ENCODE measurements around the gene SLC22A23. TPM values are rescaled to one million over a fixed set of nuclear protein-coding genes. Genes with fewer than 3 reads are reported as not detected.

The SLC22A23 gene
- total RNA-seq, 2 donors from 2014 or later = 53.1 to 129 TPM

DNA sequence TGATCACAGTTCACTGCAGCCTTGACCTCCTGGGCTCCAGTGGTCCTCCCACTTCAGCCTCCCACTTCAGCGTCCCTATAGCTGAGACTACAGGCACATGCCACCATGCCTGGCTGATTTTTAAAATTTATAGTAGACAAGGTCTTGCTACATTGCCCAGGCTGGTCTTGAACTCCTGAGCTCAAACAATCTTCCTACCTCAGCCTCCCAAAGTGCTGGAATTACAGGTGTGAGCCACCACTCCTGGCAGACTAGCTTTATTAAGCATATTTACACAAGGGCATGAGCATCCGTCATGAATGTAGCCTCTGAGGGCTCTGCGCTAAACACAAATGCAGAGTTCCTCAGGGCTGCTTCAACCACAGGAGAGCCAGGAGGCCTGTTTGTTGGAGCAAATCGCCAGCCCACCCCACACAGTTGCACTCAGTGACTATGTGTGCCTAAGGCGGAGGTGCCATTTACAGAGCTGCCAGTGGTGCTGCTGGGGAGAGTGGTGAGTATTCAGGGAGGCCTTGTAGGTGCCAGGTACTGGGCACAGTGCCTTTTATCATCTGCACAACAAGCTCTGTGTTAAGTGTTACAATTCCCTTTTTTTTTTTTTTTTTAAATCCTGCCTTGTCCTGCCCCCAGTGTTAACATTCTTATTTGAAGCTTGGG is 119.9 kb downstream of the SLC22A23 start:
- no peaks in the 10 kb centered on the region for H3K9me3 ChIP-seq
- no peak overlapping the region for H3K4me3 ChIP-seq
- peaks cover 3% of the 10 kb centered on the region for H3K4me1 ChIP-seq (replicated peaks)
- 89% methylated on average over 5 of the region's 5 CpGs for WGBS
- no peaks in the 10 kb centered on the region for H3K36me3 ChIP-seq
- intact Hi-C loops (cut with DNase I) = no loop called here
- TF ChIP-seq, protein P1, sequence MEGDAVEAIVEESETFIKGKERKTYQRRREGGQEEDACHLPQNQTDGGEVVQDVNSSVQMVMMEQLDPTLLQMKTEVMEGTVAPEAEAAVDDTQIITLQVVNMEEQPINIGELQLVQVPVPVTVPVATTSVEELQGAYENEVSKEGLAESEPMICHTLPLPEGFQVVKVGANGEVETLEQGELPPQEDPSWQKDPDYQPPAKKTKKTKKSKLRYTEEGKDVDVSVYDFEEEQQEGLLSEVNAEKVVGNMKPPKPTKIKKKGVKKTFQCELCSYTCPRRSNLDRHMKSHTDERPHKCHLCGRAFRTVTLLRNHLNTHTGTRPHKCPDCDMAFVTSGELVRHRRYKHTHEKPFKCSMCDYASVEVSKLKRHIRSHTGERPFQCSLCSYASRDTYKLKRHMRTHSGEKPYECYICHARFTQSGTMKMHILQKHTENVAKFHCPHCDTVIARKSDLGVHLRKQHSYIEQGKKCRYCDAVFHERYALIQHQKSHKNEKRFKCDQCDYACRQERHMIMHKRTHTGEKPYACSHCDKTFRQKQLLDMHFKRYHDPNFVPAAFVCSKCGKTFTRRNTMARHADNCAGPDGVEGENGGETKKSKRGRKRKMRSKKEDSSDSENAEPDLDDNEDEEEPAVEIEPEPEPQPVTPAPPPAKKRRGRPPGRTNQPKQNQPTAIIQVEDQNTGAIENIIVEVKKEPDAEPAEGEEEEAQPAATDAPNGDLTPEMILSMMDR (IDR thresholded peaks at IDR 0.05) = no peak
- TF ChIP-seq POLR2A (IDR thresholded peaks at IDR 0.05) (no peak), POLR2AphosphoS5 (IDR thresholded peaks at IDR 0.05) (no peak)
- no peak for DNase-seq (ENCODE audit: low spot score)
- H3K27me3 ChIP-seq (replicated peaks; ENCODE audit: insufficient read depth) = no peaks in the 10 kb centered on the region
- H3K27ac ChIP-seq = no peak overlapping the region

DNA sequence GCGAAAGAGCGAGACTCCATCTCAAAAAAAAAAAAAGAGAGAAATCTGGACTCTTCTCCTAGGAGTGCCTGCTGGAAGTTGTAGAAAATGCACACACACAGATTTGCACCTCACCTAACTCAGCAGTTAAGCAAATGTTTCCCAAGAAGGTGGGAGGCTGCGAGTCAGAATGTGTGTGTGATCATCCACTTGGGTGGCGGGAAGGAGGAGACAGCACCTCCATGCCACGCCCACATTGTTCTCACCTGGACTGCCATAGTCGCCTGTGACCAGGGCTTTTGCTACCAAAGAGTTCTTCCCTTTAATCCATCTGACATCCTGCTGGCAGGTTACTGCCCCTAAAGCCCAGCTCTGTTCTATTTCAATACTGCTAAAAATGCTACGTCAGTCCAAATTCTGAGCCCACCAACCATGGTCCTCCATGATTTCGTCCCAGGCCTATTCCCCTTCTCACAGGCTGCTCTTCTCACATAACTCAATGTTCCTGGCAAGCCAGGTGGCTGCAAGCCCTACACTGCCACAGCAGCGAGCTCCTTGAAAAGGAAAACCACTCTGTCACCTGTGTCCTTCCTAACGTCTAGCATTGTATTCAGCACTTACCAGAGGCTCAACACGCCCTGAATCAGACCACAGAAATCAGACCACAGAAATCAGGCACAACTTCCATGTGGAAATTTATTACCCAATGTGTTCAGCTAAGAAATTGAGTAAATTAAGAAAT is 120.6 kb downstream of the SLC22A23 start:
- no peak overlapping the region for H3K27ac ChIP-seq
- DNase-seq (ENCODE audit: low spot score) = no peak
- no peak overlapping the region for H3K4me3 ChIP-seq

DNA sequence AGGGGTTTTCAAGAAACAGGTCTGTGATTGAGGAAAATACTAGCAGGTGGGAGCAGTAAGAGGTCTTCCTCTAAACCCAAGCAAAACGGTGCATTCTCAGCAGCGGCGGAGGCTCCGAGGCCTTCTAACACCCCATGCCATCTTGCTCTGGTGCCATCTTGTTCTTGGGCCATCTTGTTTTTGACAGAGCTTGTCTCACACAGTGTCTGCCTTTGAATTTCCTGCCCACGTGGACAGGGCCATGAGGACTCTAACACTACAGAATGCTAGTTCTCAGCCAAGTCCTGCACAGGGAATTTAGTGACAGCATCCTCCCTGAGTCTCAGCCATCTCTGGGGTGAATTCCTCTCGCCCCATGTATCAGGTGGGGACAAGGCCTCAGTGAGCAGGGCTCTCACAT is 121.7 kb downstream of the SLC22A23 start:
- DNase-seq (ENCODE audit: low spot score) = no peak
- no peaks in the 10 kb centered on the region for H3K36me3 ChIP-seq
- H3K27ac ChIP-seq = no peak overlapping the region
- no peaks in the 10 kb centered on the region for H3K9me3 ChIP-seq
- intact Hi-C loops (cut with DNase I) = no loop called here
- TF ChIP-seq POLR2A (IDR thresholded peaks at IDR 0.05) (no peak), POLR2AphosphoS5 (IDR thresholded peaks at IDR 0.05) (no peak)
- TF ChIP-seq, protein P1 (IDR thresholded peaks at IDR 0.05) = no peak
- H3K4me3 ChIP-seq = no peak overlapping the region
- WGBS = 96% methylated on average over 6 of the region's 6 CpGs
- peaks cover 3% of the 10 kb centered on the region for H3K4me1 ChIP-seq (replicated peaks)
- H3K27me3 ChIP-seq (replicated peaks; ENCODE audit: insufficient read depth) = no peaks in the 10 kb centered on the region

More for the DNA sequence above, 120.6 kb downstream of the SLC22A23 start:
- no peaks in the 10 kb centered on the region for H3K27me3 ChIP-seq (replicated peaks; ENCODE audit: insufficient read depth)
- H3K9me3 ChIP-seq = no peaks in the 10 kb centered on the region
- H3K36me3 ChIP-seq = no peaks in the 10 kb centered on the region
- intact Hi-C loops (cut with DNase I) = no loop called here
- 93% methylated on average over 11 of the region's 11 CpGs for WGBS
- H3K4me1 ChIP-seq (replicated peaks) = peaks cover 3% of the 10 kb centered on the region
- no peak for TF ChIP-seq POLR2AphosphoS5 (IDR thresholded peaks at IDR 0.05)
- TF ChIP-seq, protein P1 (IDR thresholded peaks at IDR 0.05) = no peak
- TF ChIP-seq POLR2A (IDR thresholded peaks at IDR 0.05) = no peak

DNA sequence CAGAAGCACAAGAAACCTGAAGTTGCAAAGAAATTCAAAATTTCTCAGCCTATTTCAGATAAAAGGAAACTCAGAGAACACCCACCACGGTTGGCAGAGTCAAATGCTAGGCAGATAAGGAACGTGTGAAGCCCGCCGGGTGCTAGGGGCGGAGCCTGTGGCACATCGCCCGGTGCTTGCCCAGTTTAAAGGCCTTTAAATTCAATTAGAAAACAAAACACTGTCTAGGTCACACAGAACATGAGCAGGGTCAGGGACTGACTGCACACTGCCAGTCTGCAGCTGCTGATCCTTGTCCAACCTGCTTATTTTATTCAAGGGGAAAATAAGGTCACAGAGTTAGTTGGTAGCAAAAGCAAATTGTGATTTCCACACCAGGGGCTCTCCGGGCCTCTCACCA is 122.3 kb downstream of the SLC22A23 start:
- no peaks in the 10 kb centered on the region for H3K9me3 ChIP-seq
- TF ChIP-seq POLR2AphosphoS5 (IDR thresholded peaks at IDR 0.05) (peak; percentile 32), POLR2A (IDR thresholded peaks at IDR 0.05) (no peak)
- peak; percentile 46 for DNase-seq (ENCODE audit: low spot score)
- H3K4me3 ChIP-seq = no peak overlapping the region
- H3K4me1 ChIP-seq (replicated peaks) = peaks cover 3% of the 10 kb centered on the region
- H3K27ac ChIP-seq = no peak overlapping the region
- intact Hi-C loops (cut with DNase I) = no loop called here
- H3K27me3 ChIP-seq (replicated peaks; ENCODE audit: insufficient read depth) = no peaks in the 10 kb centered on the region
- no peaks in the 10 kb centered on the region for H3K36me3 ChIP-seq
- WGBS = 19% methylated on average over 8 of the region's 8 CpGs

DNA sequence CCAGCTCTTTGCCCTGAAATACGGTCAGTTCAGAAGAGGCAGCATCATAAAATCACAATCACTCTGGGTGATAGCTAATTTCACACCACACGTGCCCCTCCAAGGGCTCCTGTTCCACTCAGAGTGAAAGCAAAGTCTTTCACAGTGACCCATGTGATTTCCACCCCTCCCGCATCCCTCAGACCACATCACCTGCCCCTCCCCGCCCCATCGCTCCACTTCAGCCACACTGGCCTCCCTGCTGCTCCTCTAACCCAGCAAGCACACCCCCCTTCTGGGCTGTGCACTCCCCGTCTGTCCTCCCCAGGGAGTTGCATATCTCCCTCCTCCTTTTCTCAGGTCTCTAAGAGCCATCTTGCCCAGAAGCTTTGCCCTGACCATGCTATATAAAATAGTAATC is 123.6 kb downstream of the SLC22A23 start:
- DNase-seq (ENCODE audit: low spot score) = no peak
- intact Hi-C loops (cut with DNase I) = no loop called here

More for the DNA sequence above, 123.6 kb downstream of the SLC22A23 start:
- WGBS = 94% methylated on average over 6 of the region's 6 CpGs
- Histone ChIP-seq H3K36me3 (no peaks in the 10 kb centered on the region), H3K4me3 (no peak overlapping the region), H3K4me1 (replicated peaks) (peaks cover 3% of the 10 kb centered on the region), H3K27me3 (replicated peaks; ENCODE audit: insufficient read depth) (no peaks in the 10 kb centered on the region), H3K27ac (no peak overlapping the region), H3K9me3 (no peaks in the 10 kb centered on the region)
- TF ChIP-seq POLR2AphosphoS5 (IDR thresholded peaks at IDR 0.05) (no peak), POLR2A (IDR thresholded peaks at IDR 0.05) (no peak)
- TF ChIP-seq, protein P1 (IDR thresholded peaks at IDR 0.05) = no peak
